ENCODE results near the gene FBXL19.

Gene FBXL19

DNA sequence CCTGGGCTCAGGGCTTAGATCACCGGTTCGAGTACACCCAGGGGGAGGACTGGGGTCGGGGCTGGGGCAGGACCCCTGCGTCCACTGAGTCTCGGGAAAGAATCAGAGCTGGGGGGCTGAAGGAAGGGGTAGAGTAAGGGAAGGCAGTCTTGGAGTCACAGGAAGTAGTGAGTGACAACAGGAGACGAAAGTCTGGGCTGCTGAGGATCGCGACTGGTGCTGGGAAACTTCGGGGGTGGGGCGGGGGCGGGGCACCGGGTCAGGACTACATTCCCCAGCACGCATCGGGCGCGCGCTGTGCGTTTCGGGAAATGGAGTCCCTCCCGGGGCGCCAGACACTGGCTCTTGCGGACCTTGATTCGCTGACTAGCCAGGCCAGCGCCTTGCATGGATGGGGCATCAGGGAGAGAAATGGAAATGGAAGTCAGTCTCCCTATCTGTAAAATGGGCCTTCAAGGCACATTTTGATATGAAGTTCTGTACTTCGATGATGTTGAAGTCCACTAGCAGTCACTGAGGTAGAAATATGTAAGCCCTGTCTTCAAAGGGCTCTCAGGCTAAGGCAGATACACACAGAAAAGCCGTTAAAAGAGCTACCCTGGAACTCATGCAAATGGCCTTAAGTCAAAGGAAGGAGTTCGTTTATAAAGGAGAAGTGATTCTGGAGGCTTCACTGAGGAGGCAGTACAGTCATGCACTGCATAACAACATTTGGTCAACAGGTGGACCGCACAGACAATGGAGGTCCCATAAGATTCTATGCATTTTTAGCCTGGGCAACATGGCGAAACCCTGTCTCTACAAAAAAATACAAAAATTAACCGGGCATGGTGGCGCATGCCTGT is 26.3 kb upstream of the FBXL19 start:
- peak; percentile 90 for DNase-seq (ENCODE audit: low spot score)
- TF ChIP-seq, protein P1, sequence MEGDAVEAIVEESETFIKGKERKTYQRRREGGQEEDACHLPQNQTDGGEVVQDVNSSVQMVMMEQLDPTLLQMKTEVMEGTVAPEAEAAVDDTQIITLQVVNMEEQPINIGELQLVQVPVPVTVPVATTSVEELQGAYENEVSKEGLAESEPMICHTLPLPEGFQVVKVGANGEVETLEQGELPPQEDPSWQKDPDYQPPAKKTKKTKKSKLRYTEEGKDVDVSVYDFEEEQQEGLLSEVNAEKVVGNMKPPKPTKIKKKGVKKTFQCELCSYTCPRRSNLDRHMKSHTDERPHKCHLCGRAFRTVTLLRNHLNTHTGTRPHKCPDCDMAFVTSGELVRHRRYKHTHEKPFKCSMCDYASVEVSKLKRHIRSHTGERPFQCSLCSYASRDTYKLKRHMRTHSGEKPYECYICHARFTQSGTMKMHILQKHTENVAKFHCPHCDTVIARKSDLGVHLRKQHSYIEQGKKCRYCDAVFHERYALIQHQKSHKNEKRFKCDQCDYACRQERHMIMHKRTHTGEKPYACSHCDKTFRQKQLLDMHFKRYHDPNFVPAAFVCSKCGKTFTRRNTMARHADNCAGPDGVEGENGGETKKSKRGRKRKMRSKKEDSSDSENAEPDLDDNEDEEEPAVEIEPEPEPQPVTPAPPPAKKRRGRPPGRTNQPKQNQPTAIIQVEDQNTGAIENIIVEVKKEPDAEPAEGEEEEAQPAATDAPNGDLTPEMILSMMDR (IDR thresholded peaks at IDR 0.05; ENCODE audit: extremely low read depth, missing control alignments), result no peak

DNA sequence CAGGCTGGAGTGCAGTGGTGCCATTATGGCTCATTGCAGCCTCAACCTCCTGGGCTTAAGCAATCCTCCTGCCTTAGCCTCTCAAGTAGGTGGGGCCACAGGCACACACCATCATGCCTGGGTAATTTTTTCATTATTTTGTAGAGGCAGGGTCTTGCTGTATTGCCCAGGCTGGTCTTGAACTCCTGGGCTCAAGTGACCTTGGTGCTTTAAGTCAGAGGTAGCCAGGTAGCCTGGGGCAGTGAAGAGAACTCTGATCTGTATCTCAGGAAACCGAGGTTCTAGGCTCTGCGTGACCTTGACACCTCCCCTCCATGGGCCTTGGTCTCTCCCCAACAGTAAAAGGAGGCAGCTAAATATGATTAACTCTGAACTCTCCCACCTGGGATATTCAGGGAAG is 23.6 kb upstream of the FBXL19 start:
- no peak for DNase-seq (ENCODE audit: low spot score)
- TF ChIP-seq, protein P1 (IDR thresholded peaks at IDR 0.05; ENCODE audit: extremely low read depth, missing control alignments), result no peak

DNA sequence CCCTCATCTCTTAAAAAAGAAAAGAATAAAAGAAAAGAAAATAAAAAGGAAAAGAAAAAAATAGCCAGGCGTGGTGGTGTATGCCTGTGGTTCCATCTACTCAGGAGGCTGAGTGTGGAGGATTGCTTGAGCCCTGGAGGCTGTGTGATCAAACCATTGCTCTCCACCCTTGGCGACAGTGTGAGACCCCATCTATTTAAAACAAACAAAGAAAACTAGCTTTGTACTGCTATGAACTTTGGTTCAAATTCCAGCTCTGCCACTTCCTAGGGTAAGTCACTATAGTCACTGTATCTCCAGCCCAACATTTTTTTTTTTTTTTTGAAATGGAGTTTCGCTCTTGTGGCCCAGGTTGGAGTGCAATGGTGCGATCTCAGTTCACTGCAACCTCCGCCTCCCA is 22.8 kb upstream of the FBXL19 start:
- TF ChIP-seq, protein P1 (IDR thresholded peaks at IDR 0.05; ENCODE audit: extremely low read depth, missing control alignments), result no peak
- no peak for DNase-seq (ENCODE audit: low spot score)

DNA sequence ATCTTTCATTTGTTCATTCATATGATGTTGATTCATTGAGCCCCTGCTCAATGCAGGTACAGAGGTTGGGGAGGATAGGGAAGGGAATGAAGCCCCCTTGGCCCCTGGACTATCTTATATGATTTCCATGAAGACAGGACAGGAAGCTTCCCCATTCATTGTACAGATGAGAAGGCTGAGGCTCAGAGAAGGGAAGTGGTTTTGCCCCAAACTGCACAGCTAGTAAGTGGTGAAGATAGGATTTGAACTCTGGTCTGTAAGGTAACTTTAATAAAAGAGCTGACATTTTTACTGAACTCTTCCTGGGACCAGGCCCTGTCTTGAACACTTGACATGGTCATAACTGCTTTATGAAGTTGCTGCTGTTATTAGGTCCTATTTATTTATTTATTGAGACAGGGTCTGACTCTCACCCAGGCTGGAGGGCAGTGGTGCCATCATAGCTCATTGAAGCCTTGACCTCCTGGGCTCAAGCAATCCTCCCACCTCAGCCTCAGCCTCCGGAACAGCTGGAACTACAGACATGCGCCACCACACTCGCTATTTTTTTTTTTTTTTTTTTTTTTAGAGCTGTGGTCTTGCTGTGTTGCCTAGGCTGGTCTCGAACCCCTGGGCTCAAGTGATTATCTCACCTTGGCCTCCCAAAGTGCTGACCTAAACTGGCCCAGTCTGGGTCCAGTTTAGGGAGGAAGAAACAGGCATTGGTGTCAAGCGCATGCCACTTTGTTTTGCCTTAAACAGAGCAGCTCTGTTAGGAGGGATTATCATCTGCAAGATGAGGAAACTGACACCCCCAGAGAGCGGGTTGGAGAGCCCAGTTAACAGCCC is 22.0 kb upstream of the FBXL19 start:
- TF ChIP-seq, protein P1 (IDR thresholded peaks at IDR 0.05; ENCODE audit: extremely low read depth, missing control alignments), result no peak
- DNase-seq (ENCODE audit: low spot score), result no peak

DNA sequence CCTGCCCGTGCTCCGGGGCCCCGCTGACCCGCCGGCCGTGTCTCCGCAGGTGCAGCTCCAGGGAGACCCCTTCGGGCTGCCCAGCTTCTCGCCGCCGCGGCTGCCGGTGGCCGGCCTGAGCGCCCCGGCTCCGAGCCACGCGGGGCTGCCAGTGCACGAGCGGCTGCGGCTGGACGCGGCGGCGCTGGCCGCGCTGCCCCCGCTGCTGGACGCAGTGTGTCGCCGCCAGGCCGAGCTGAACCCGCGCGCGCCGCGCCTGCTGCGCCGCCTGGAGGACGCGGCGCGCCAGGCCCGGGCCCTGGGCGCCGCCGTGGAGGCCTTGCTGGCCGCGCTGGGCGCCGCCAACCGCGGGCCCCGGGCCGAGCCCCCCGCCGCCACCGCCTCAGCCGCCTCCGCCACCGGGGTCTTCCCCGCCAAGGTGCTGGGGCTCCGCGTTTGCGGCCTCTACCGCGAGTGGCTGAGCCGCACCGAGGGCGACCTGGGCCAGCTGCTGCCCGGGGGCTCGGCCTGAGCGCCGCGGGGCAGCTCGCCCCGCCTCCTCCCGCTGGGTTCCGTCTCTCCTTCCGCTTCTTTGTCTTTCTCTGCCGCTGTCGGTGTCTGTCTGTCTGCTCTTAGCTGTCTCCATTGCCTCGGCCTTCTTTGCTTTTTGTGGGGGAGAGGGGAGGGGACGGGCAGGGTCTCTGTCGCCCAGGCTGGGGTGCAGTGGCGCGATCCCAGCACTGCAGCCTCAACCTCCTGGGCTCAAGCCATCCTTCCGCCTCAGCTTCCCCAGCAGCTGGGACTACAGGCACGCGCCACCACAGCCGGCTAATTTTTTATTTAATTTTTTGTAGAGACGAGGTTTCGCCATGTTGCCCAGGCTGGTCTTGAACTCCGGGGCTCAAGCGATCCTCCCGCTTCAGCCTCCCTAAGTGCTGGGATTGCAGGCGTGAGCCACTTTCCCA is 21.1 kb upstream of the FBXL19 start:
- TF ChIP-seq, protein P1 (IDR thresholded peaks at IDR 0.05; ENCODE audit: extremely low read depth, missing control alignments), result peak; percentile 75
- peak; percentile 93 for DNase-seq (ENCODE audit: low spot score)

DNA sequence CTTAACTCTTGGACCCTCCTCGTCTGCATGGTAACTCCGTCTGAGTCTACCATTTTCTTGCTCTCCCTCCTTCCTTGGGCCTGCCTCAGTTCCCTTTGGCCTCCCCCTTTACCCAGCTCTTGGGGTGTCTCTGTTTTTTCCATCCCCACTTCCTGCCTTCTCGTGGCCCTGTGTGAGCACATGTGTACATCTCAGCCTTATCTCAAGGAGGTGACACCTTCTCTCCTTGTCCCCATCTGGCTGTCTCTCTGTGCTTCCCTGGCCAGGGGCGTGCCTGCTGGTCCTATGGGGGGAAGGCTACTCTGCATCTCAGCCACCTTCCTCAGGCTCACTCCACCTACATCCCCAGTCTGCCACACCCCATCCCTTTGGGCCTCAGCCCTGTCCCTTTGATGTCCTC is 20.4 kb upstream of the FBXL19 start:
- no peak for DNase-seq (ENCODE audit: low spot score)
- TF ChIP-seq, protein P1 (IDR thresholded peaks at IDR 0.05; ENCODE audit: extremely low read depth, missing control alignments), result no peak
